ENCODE measurements around the gene UPK1A.
"Not testable (repeated sequence)": the region's sequence is repeated elsewhere in the genome, so short reads cannot be mapped to it uniquely, and the experiment has no call there.

UPK1A gene

DNA sequence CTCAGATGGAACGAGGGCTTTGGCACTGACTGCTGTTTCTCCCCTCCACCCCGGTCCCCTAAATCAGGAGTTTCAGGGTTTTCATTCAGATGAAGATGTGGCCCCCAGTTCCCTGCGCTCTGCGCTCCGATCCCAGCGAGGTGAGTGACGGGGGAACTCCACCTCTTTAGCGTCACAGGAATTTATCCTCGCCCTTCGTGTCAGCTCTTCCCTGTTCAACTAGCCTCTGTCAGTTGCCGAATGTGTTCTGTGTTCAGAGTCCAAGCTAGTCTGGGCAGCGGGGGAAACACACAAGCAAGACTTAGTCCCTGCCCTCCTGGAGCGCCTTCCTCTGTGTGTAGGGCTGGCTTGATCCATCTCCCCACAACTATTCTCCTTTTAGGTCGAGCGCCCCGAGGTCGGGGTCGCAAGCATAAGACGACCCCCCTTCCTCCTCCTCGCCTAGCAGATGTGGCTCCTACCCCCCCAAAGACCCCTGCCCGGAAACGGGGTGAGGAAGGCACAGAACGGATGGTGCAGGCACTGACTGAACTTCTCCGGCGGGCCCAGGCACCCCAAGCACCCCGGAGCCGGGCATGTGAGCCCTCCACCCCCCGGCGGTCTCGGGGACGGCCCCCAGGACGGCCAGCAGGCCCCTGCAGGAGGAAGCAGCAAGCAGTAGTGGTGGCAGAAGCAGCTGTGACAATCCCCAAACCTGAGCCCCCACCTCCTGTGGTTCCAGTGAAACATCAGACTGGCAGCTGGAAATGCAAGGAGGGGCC lies 53.3 kb downstream of the UPK1A start:
- no peak for DNase-seq (ENCODE audit: insufficient read length, low spot score)
- no peak for FAIRE-seq
- TF ChIP-seq POU2F2 (IDR thresholded peaks at IDR 0.05; ENCODE audit: low read depth, low read length) = no peak
- TF ChIP-seq PAX5 (IDR thresholded peaks at IDR 0.05; ENCODE audit: insufficient read depth, low read length, severe bottlenecking) = no peak
- TF ChIP-seq POLR2A (IDR thresholded peaks at IDR 0.05; ENCODE audit: low read depth, low read length) = no peak
- no peak for TF ChIP-seq TAF1 (IDR thresholded peaks at IDR 0.05; ENCODE audit: low read depth, low read length)
- TF ChIP-seq POLR2AphosphoS5 (IDR thresholded peaks at IDR 0.05; ENCODE audit: low read depth, low read length) = no peak
- TF ChIP-seq SPI1 (IDR thresholded peaks at IDR 0.05; ENCODE audit: low read depth, low read length) = no peak

DNA sequence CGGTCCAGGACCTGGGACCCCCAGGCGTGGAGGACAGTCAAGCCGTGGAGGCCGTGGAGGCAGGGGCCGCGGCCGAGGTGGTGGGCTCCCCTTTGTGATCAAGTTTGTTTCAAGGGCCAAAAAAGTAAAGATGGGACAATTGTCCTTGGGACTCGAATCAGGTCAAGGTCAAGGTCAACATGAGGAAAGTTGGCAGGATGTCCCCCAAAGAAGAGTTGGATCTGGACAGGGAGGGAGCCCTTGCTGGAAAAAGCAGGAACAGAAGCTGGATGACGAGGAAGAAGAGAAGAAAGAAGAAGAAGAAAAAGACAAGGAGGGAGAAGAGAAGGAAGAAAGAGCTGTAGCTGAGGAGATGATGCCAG lies 53.8 kb downstream of the UPK1A start:
- no peak for TF ChIP-seq SPI1 (IDR thresholded peaks at IDR 0.05; ENCODE audit: low read depth, low read length)
- TF ChIP-seq PAX5 (IDR thresholded peaks at IDR 0.05; ENCODE audit: insufficient read depth, low read length, severe bottlenecking) = no peak
- TF ChIP-seq POU2F2 (IDR thresholded peaks at IDR 0.05; ENCODE audit: low read depth, low read length) = no peak
- no peak for TF ChIP-seq TAF1 (IDR thresholded peaks at IDR 0.05; ENCODE audit: low read depth, low read length)
- TF ChIP-seq POLR2A (IDR thresholded peaks at IDR 0.05; ENCODE audit: low read depth, low read length) = no peak
- no peak for TF ChIP-seq POLR2AphosphoS5 (IDR thresholded peaks at IDR 0.05; ENCODE audit: low read depth, low read length)
- no peak for DNase-seq (ENCODE audit: insufficient read length, low spot score)
- FAIRE-seq = no peak

DNA sequence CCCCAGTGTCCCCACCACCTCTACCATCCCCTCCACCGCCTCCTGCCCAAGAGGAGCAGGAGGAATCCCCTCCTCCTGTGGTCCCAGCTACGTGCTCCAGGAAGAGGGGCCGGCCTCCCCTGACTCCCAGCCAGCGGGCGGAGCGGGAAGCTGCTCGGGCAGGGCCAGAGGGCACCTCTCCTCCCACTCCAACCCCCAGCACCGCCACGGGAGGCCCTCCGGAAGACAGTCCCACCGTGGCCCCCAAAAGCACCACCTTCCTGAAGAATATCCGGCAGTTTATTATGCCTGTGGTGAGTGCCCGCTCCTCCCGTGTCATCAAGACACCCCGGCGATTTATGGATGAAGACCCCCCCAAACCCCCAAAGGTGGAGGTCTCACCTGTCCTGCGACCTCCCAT lies 54.3 kb downstream of the UPK1A start:
- DNase-seq (ENCODE audit: insufficient read length, low spot score) = no peak
- TF ChIP-seq POLR2A (IDR thresholded peaks at IDR 0.05; ENCODE audit: low read depth, low read length) = peak; percentile 39; the same call in 1 of the 2 replicates
- TF ChIP-seq POU2F2 (IDR thresholded peaks at IDR 0.05; ENCODE audit: low read depth, low read length) = no peak
- no peak for FAIRE-seq

DNA sequence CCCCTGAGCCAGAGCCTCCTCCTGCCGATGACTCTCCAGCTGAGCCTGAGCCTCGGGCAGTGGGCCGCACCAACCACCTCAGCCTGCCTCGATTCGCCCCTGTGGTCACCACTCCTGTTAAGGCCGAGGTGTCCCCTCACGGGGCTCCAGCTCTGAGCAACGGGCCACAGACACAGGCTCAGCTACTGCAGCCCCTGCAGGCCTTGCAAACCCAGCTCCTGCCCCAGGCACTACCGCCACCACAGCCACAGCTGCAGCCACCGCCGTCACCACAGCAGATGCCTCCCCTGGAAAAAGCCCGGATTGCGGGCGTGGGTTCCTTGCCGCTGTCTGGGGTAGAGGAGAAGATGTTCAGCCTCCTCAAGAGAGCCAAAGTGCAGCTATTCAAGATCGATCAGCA lies 55.1 kb downstream of the UPK1A start:
- DNase-seq (ENCODE audit: insufficient read length, low spot score) = no peak
- TF ChIP-seq PAX5 (IDR thresholded peaks at IDR 0.05; ENCODE audit: insufficient read depth, low read length, severe bottlenecking) (no peak), TAF1 (IDR thresholded peaks at IDR 0.05; ENCODE audit: low read depth, low read length) (no peak), POU2F2 (IDR thresholded peaks at IDR 0.05; ENCODE audit: low read depth, low read length) (no peak), POLR2AphosphoS5 (IDR thresholded peaks at IDR 0.05; ENCODE audit: low read depth, low read length) (no peak; the same call in 1 of the 2 replicates), POLR2A (IDR thresholded peaks at IDR 0.05; ENCODE audit: low read depth, low read length) (no peak), SPI1 (IDR thresholded peaks at IDR 0.05; ENCODE audit: low read depth, low read length) (no peak)

DNA sequence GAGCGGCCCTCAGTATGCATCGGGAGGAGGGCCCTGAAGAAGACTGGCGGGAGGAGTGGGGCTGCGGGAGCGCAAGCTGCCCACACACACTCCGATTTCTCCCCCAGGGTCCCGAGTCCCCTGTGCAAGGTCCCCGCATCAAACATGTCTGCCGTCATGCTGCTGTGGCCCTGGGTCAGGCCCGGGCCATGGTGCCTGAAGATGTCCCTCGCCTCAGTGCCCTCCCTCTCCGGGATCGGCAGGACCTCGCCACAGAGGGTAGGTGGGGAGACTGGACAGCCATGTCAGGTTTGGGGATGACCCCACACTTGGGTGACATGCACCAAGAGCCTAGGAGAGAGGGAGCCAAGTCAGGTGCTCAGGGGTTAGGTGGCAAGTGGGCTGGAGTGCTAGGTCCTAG lies 56.1 kb downstream of the UPK1A start:
- TF ChIP-seq POLR2AphosphoS5 (IDR thresholded peaks at IDR 0.05; ENCODE audit: low read depth, low read length) = no peak; the same call in 1 of the 2 replicates
- no peak for TF ChIP-seq POU2F2 (IDR thresholded peaks at IDR 0.05; ENCODE audit: low read depth, low read length)
- FAIRE-seq = no peak

More for the DNA sequence above, 55.1 kb downstream of the UPK1A start:
- no peak for FAIRE-seq

DNA sequence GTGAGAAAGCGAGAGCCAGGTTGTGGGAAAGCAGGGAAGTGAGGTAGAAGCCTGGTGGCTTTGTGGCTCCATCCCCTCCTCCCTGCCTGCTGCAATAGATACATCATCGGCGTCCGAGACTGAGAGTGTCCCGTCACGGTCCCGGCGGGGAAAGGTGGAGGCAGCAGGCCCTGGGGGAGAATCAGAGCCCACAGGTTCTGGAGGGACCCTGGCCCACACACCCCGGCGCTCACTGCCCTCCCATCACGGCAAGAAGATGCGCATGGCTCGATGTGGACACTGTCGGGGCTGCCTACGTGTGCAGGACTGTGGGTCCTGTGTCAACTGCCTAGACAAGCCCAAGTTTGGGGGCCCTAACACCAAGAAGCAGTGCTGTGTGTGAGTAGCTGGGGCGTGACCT lies 56.6 kb downstream of the UPK1A start:
- DNase-seq (ENCODE audit: insufficient read length, low spot score) (no peak), FAIRE-seq (no peak)
- TF ChIP-seq POU2F2 (IDR thresholded peaks at IDR 0.05; ENCODE audit: low read depth, low read length) (no peak), POLR2A (IDR thresholded peaks at IDR 0.05; ENCODE audit: low read depth, low read length) (no peak), POLR2AphosphoS5 (IDR thresholded peaks at IDR 0.05; ENCODE audit: low read depth, low read length) (no peak; the same call in 1 of the 2 replicates), PAX5 (IDR thresholded peaks at IDR 0.05; ENCODE audit: insufficient read depth, low read length, severe bottlenecking) (no peak), TAF1 (IDR thresholded peaks at IDR 0.05; ENCODE audit: low read depth, low read length) (no peak), SPI1 (IDR thresholded peaks at IDR 0.05; ENCODE audit: low read depth, low read length) (no peak)

More for the DNA sequence above, 56.1 kb downstream of the UPK1A start:
- DNase-seq (ENCODE audit: insufficient read length, low spot score) = no peak

DNA sequence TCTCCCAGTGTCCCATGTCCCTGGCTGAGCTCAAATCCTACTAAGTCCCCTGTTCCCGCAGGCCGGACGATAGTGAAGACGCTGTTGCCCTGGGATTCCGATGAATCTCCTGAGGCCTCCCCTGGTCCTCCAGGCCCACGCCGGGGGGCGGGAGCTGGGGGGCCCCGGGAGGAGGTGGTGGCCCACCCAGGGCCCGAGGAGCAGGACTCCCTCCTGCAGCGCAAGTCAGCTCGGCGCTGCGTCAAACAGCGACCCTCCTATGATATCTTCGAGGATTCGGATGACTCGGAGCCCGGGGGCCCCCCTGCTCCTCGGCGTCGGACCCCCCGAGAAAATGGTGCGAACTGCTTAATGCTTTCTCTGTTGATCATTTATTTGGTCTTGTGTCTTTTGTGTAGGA lies 57.4 kb downstream of the UPK1A start:
- DNase-seq (ENCODE audit: insufficient read length, low spot score) = no peak
- no peak for FAIRE-seq
- no peak for TF ChIP-seq POU2F2 (IDR thresholded peaks at IDR 0.05; ENCODE audit: low read depth, low read length)
- no peak for TF ChIP-seq TAF1 (IDR thresholded peaks at IDR 0.05; ENCODE audit: low read depth, low read length)
- no peak for TF ChIP-seq SPI1 (IDR thresholded peaks at IDR 0.05; ENCODE audit: low read depth, low read length)
- no peak for TF ChIP-seq POLR2AphosphoS5 (IDR thresholded peaks at IDR 0.05; ENCODE audit: low read depth, low read length)
- TF ChIP-seq PAX5 (IDR thresholded peaks at IDR 0.05; ENCODE audit: insufficient read depth, low read length, severe bottlenecking) = no peak
- no peak for TF ChIP-seq POLR2A (IDR thresholded peaks at IDR 0.05; ENCODE audit: low read depth, low read length)

DNA sequence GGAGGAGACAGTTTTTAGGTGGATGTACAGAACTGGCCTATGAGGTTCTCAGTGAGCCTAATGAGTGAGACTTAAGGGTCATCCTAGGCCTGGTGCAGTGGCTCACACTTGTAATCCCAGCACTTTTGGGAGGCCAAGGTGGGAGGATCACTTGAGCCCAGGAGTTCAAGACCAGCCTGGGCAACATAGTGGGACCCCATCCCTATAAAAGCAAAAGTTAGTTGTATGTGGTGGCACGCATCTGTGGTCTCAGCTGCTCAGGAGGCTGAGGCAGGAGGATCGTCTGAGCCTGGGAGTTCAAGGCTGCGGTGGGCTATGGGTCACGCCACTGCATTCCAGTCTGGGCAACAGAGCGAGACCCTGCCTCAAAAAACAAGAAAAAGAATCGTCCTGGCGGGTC lies 57.8 kb downstream of the UPK1A start:
- not testable (repeated sequence) for DNase-seq (ENCODE audit: insufficient read length, low spot score); FAIRE-seq

DNA sequence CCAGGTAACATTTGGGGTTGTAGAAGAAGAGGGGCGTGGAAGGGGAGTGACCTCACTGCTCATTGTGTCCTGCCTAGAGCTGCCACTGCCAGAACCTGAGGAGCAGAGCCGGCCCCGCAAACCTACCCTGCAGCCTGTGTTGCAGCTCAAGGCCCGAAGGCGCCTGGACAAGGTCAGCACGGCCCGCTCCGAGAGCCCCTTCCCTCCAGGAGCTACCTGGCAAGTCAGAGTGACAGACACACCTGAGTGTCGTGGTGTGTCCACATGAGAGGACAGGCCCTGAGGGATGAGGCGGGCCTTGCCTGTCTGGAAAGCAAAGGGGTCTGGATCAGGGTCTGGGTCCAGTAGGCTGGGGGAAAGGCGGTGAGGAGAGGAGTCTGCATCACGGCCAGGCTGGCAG lies 58.2 kb downstream of the UPK1A start:
- DNase-seq (ENCODE audit: insufficient read length, low spot score) (no peak), FAIRE-seq (no peak)
- TF ChIP-seq POLR2A (IDR thresholded peaks at IDR 0.05; ENCODE audit: low read depth, low read length) = 0 out of 2 replicates have a peak, but pooled peaks have one; percentile 10
- no peak for TF ChIP-seq SPI1 (IDR thresholded peaks at IDR 0.05; ENCODE audit: low read depth, low read length)

DNA sequence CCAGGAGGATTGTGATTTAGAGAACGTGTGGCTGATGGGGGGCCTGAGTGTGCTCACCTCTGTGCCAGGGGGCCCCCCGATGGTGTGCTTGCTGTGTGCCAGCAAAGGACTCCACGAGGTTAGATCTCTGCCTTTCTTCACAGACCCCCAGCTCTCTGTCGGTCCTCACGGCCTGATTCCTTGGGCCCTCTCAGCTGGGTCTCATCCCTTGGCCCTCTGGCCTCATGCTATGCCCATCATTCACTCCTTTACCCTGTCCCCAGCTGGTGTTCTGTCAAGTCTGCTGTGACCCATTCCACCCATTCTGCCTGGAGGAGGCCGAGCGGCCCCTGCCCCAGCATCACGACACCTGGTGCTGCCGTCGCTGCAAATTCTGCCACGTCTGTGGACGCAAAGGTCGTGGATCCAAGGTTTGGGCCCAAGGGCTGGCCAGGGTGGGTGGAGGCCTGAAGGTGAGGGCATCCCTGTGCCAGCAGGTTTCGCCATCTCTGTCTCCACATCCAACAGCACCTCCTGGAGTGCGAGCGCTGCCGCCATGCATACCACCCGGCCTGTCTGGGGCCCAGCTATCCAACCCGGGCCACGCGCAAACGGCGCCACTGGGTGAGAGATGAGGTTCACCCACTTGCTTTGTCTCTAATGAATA lies 59.0 kb downstream of the UPK1A start:
- no peak for TF ChIP-seq POLR2AphosphoS5 (IDR thresholded peaks at IDR 0.05; ENCODE audit: low read depth, low read length)
- TF ChIP-seq SPI1 (IDR thresholded peaks at IDR 0.05; ENCODE audit: low read depth, low read length) = no peak
- TF ChIP-seq POLR2A (IDR thresholded peaks at IDR 0.05; ENCODE audit: low read depth, low read length) = no peak
- TF ChIP-seq PAX5 (IDR thresholded peaks at IDR 0.05; ENCODE audit: insufficient read depth, low read length, severe bottlenecking) = no peak
- TF ChIP-seq POU2F2 (IDR thresholded peaks at IDR 0.05; ENCODE audit: low read depth, low read length) = no peak
- TF ChIP-seq TAF1 (IDR thresholded peaks at IDR 0.05; ENCODE audit: low read depth, low read length) = no peak
- DNase-seq (ENCODE audit: insufficient read length, low spot score) = no peak
- FAIRE-seq = no peak
